Measurements from ENCODE around the gene ARHGAP9. TPM values are rescaled to one million over a fixed set of nuclear protein-coding genes. Genes with fewer than 3 reads are reported as not detected.
"Not testable (repeated sequence)": the region's sequence is repeated elsewhere in the genome, so short reads cannot be mapped to it uniquely, and the experiment has no call there.

The ARHGAP9 gene
- total and polyA plus RNA-seq, 8 donors, result 0.39 to 11.7 (median 4.9) TPM

DNA sequence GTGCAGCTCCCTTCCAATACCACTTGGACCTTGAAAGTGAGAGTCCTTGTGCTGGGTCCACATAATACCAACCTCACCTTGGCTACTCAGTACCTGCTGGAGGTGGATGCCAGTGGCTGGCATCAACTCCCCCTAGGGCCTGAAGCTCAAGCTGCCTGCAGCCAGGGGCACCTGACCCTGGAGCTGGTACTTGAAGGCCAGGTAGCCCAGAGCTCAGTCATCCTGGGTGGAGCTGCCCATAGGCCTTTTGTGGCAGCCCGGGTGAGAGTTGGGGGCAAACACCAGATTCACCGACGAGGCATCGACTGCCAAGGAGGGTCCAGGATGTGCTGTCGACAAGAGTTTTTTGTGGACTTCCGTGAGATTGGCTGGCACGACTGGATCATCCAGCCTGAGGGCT is 30.3 kb downstream of the ARHGAP9 start:
- Histone ChIP-seq H3K27me3 (no peaks in the 10 kb centered on the region), H3K4me3 (no peak overlapping the region), H3K36me3 (no peaks in the 10 kb centered on the region), H3K4me1 (no peaks in the 10 kb centered on the region), H3K9me3 (no peaks in the 10 kb centered on the region), H3K27ac (no peak overlapping the region)
- FAIRE-seq (no peak), ATAC-seq (no peak), DNase-seq (no peak)
- intact Hi-C loops (cut with DNase I), result no loop called here
- TF ChIP-seq, protein P1, sequence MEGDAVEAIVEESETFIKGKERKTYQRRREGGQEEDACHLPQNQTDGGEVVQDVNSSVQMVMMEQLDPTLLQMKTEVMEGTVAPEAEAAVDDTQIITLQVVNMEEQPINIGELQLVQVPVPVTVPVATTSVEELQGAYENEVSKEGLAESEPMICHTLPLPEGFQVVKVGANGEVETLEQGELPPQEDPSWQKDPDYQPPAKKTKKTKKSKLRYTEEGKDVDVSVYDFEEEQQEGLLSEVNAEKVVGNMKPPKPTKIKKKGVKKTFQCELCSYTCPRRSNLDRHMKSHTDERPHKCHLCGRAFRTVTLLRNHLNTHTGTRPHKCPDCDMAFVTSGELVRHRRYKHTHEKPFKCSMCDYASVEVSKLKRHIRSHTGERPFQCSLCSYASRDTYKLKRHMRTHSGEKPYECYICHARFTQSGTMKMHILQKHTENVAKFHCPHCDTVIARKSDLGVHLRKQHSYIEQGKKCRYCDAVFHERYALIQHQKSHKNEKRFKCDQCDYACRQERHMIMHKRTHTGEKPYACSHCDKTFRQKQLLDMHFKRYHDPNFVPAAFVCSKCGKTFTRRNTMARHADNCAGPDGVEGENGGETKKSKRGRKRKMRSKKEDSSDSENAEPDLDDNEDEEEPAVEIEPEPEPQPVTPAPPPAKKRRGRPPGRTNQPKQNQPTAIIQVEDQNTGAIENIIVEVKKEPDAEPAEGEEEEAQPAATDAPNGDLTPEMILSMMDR (IDR thresholded peaks at IDR 0.05), result no peak
- 94 to 95% methylated on average over 7 of the region's 7 CpGs for WGBS, 2 donors

DNA sequence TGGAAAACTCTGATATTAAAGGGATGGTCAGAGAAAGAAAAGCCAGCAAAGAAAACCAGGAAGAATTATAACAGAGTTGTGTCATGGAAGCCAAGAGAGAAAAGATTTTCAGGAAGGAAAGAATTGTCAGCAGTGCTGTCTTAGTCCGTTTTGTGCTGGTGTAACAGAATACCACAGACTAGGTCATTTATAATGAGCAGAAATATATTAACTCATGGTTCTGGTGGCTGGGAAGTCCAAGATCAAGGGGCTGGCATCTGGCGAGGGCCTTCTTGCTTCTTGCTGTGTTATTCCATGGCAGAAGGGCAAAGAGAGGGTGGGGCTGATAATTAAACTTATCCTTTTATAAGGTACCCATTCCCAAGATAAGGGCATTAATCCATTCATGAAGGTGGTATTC is 31.0 kb downstream of the ARHGAP9 start:
- DNase-seq (no peak), FAIRE-seq (no peak), ATAC-seq (no peak)
- WGBS, 2 donors, result 71 to 79% methylated on average over 2 of the region's 2 CpGs
- H3K4me3 ChIP-seq, result no peak overlapping the region
- intact Hi-C loops (cut with DNase I), result no loop called here
- H3K4me1 ChIP-seq, result no peaks in the 10 kb centered on the region
- H3K27ac ChIP-seq, result no peak overlapping the region
- H3K9me3 ChIP-seq, result no peaks in the 10 kb centered on the region
- no peaks in the 10 kb centered on the region for H3K36me3 ChIP-seq
- H3K27me3 ChIP-seq, result no peaks in the 10 kb centered on the region
- TF ChIP-seq, protein P1 (IDR thresholded peaks at IDR 0.05), result no peak

DNA sequence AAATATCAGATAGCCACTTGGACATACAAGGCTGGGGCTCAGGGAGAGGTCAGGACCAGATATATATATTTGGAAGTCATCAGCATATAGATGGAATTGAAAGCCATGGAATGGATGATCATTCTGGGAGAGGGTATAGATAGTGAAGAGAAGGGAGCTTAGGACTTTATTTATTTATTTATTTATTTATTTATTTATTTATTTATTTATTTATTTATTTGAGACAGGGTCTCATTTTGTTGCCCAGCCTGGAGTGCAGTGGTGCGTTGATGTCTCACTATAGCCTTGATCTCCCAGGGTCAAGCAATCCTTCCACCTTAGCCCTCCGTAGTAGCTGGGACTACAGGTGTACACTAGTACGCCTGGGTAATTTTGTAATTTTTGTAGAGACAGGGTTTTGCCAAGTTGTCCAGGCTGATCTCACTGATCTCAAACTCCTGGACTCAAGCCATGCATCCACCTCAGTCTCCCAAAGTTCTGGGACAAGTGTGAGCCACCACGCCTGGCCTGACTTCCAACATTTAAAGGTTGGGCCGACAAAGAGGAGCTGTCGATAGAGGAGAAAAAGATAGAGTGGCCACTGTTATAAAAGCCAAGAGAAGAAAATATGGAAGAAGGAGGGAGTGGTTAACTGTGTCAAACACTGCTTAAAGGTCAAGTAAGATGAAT is 33.2 kb downstream of the ARHGAP9 start:
- H3K9me3 ChIP-seq, result no peaks in the 10 kb centered on the region
- no peak overlapping the region for H3K4me3 ChIP-seq
- DNase-seq (no peak), ATAC-seq (no peak), FAIRE-seq (no peak)
- no peaks in the 10 kb centered on the region for H3K4me1 ChIP-seq
- TF ChIP-seq, protein P1 (IDR thresholded peaks at IDR 0.05), result no peak
- H3K27ac ChIP-seq, result no peak overlapping the region
- WGBS, 2 donors, result 89 to 96% methylated on average over 6 of the region's 6 CpGs
- intact Hi-C loops (cut with DNase I), result no loop called here
- no peaks in the 10 kb centered on the region for H3K27me3 ChIP-seq
- H3K36me3 ChIP-seq, result no peaks in the 10 kb centered on the region

DNA sequence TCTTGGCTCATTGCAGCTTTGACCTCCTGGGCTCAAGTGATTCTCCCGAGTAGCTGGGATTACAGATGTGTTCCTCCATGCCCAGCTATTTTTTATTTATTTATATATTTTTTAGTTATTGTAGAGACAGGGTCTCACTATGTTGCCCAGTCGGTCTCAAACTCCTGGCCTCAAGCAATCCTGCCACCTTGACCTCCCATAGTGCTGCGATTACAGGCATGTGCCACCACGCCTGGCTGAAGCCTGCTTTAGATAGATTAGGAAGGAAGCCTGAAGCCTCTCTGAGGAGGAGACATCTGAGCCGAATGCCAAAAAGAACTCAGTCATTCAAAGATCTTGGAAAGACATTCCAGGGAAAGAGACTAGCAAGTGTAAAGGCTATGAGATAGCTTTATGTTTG is 34.9 kb downstream of the ARHGAP9 start:
- Histone ChIP-seq H3K27ac (no peak overlapping the region), H3K4me1 (no peaks in the 10 kb centered on the region), H3K27me3 (no peaks in the 10 kb centered on the region), H3K9me3 (no peaks in the 10 kb centered on the region), H3K36me3 (no peaks in the 10 kb centered on the region), H3K4me3 (no peak overlapping the region)
- FAIRE-seq, result no peak
- WGBS, 2 donors, result 72 to 77% methylated on average over 5 of the region's 5 CpGs
- TF ChIP-seq, protein P1 (IDR thresholded peaks at IDR 0.05), result no peak
- ATAC-seq, result no peak
- DNase-seq, result no peak
- intact Hi-C loops (cut with DNase I), result no loop called here

DNA sequence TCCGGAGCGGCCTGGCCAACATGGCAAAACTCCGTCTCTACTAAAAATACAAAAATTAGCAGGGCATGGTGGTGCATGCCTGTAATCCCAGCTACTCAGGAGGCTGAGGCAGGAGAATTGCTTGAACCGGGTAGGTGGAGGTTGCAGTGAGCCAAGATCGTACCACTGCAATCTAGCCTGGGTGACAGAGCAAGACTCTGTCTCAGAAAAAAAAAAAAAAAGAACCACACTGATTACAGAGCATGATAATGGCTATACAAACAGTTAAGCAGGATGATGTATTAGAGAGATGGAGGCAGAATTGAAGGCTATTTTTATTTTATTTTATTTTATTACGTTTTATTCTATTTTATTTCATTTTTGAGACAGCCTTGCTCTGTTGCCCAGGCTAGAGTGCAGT is 35.3 kb downstream of the ARHGAP9 start:
- H3K36me3 ChIP-seq; H3K9me3 ChIP-seq; H3K4me3 ChIP-seq; ATAC-seq; DNase-seq; H3K4me1 ChIP-seq; H3K27ac ChIP-seq; FAIRE-seq; intact Hi-C loops (cut with DNase I); H3K27me3 ChIP-seq: not testable (repeated sequence)
- 68 to 73% methylated on average over 6 of the region's 6 CpGs for WGBS, 2 donors
